ENCODE measurements around the gene CDON.

DNA sequence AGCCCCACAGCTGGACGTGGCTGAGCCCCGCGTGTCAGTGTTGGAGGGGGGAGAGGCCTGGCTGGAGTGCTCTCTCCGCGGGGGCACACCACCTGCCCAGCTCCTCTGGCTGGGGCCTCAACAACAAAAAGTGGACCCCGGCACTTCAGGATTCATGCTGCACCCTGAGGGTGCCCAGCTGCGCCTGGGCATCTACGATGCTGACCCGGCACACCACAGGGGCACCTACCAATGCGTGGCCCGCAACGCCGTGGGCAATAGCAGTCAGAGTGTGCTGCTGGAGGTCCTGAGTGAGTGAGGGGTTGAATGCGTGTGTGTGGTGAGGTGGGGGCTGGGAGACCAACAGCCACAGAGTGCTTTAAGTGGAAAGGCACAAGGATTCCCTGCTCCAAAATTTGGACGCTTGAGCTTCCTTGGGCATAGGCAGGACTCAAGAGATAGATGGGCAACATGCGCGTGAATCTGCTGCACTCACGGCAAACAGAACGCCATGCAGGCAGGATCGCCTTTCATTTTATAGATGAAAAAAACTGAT, 109.2 kb downstream of the CDON start:
- TF ChIP-seq, protein P1, sequence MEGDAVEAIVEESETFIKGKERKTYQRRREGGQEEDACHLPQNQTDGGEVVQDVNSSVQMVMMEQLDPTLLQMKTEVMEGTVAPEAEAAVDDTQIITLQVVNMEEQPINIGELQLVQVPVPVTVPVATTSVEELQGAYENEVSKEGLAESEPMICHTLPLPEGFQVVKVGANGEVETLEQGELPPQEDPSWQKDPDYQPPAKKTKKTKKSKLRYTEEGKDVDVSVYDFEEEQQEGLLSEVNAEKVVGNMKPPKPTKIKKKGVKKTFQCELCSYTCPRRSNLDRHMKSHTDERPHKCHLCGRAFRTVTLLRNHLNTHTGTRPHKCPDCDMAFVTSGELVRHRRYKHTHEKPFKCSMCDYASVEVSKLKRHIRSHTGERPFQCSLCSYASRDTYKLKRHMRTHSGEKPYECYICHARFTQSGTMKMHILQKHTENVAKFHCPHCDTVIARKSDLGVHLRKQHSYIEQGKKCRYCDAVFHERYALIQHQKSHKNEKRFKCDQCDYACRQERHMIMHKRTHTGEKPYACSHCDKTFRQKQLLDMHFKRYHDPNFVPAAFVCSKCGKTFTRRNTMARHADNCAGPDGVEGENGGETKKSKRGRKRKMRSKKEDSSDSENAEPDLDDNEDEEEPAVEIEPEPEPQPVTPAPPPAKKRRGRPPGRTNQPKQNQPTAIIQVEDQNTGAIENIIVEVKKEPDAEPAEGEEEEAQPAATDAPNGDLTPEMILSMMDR (IDR thresholded peaks at IDR 0.05), result no peak
- TF ChIP-seq EZH2 (IDR thresholded peaks at IDR 0.05), result no peak
